ENCODE measurements around the gene DBF4B.
"Not testable (repeated sequence)": the region's sequence is repeated elsewhere in the genome, so short reads cannot be mapped to it uniquely, and the experiment has no call there.

Gene DBF4B

DNA sequence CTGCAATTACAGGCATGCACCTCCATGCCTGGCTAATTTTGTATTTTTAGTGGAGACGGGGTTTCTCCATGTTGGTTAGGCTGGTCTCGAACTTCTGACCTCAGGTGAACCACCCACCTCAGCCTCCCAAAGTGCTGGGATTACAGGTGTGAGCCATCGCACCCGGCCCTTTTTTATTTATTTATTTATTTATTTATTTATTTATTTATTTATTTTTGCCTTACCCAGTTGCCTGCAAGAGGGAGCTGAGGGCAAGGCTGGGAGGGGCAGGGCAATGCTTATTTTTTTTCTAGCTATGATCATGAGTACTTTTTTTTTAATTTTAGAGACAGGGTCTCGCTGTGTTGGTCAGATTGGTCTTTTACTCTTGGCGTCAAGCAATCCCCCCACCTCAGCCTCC is 17.7 kb downstream of the DBF4B start:
- DNase-seq (ENCODE audit: low read depth in 4 of 4, low spot score in 1 of 4), result not testable (repeated sequence)

GRCh38 chr17:44733753-44734152 is 25.3 kb downstream of the DBF4B start:
- no peak for DNase-seq (ENCODE audit: low read depth in 4 of 4, low spot score in 1 of 4)

- DNase-seq (ENCODE audit: low read depth in 4 of 4, low spot score in 1 of 4), result no peak
Observed at GRCh38 chr17:44734272-44734671, 25.8 kb downstream of the DBF4B start.

GRCh38 chr17:44736551-44737240 is 28.2 kb downstream of the DBF4B start:
- DNase-seq (ENCODE audit: low read depth in 4 of 4, low spot score in 1 of 4), result no peak

DNA sequence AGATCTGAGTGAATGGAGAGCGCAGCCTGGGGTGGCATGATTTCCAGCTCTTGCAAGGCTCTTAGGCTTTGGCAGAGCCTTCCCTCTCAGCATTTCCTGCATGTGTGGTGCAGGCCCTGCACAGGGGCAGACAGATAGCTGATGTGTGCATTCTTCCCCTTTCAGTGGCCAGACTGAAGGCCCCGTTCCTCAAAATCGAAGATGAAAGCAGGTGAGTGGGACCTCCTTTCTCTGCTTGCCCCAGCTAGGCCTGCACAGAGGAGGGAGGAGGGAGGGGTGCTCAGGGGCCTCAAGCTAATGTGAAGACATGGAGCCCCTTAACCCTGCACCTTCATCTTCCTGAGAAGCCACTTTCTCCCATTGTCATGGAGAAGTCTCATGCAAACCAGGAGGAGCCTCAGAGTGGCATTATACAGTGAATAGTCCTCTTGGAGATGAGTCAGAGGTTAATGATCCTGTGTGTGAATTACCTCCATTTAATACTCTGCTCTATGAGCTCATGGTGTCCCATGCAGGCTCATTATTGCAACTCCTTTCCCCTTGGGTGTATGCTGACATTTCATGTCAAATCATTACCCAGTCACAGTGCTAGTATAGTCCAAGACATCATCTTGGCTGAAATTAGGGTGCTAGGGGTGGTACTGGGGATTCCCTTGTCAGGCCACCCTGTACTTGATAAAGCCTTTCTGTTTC is 29.9 kb downstream of the DBF4B start:
- DNase-seq (ENCODE audit: low read depth in 4 of 4, low spot score in 1 of 4), result no peak

DNA sequence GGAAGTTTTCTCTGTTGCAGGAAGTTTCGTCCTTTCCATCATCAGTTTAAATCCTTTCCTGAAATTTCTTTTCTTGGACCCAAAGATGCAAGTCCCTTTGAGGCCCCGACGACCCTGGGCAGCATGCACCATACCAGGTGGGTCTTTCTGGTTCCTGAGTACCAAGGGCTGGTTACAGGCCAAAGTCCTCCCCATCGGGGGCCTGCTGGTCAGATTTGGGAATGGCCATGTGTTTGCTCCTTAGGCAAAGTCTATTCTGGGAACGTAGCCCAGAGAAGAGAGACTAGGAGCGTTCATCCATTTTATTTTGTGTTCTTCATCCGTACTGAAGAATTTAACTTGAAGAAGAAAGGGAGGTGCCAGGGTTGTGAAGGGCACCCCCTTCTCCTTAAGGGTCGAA is 32.9 kb downstream of the DBF4B start:
- no peak for DNase-seq (ENCODE audit: low read depth in 4 of 4, low spot score in 1 of 4)

- DNase-seq (ENCODE audit: low read depth in 4 of 4, low spot score in 1 of 4), result no peak
Observed at GRCh38 chr17:44745301-44745700, 36.8 kb downstream of the DBF4B start.

GRCh38 chr17:44745738-44746137 is 37.3 kb downstream of the DBF4B start:
- DNase-seq (ENCODE audit: low read depth in 4 of 4, low spot score in 1 of 4), result not testable (repeated sequence)

DNA sequence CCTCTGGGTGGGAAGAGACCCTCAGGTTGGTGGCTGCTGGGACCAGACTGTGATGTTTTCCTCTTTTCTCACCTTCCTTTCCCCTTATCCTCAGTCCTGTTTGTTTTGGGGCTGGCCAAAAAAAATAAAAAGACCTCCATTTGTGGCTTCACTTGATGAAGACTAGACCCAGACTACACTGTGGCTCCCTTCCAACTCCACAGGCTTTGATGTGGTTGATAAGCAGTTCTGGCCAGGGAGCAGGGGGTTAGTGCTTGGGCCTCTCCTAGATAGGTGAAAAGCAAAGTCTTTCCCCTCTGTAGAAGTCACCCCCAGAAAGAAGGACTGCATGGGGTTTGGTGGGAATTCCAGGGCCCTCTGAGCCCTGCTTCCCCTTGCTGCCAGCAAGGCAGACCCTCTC is 39.1 kb downstream of the DBF4B start:
- DNase-seq (ENCODE audit: low read depth in 4 of 4, low spot score in 1 of 4), result no peak

- DNase-seq (ENCODE audit: low read depth in 4 of 4, low spot score in 1 of 4), result no peak
Observed at GRCh38 chr17:44749076-44749979, 40.9 kb downstream of the DBF4B start.

GRCh38 chr17:44749980-44750318 is 41.5 kb downstream of the DBF4B start:
- DNase-seq (ENCODE audit: low read depth in 4 of 4, low spot score in 1 of 4), result no peak

GRCh38 chr17:44751331-44751730 is 42.9 kb downstream of the DBF4B start:
- DNase-seq (ENCODE audit: low read depth in 4 of 4, low spot score in 1 of 4), result no peak

GRCh38 chr17:44751806-44752205 is 43.3 kb downstream of the DBF4B start:
- no peak for DNase-seq (ENCODE audit: low read depth in 4 of 4, low spot score in 1 of 4)

DNA sequence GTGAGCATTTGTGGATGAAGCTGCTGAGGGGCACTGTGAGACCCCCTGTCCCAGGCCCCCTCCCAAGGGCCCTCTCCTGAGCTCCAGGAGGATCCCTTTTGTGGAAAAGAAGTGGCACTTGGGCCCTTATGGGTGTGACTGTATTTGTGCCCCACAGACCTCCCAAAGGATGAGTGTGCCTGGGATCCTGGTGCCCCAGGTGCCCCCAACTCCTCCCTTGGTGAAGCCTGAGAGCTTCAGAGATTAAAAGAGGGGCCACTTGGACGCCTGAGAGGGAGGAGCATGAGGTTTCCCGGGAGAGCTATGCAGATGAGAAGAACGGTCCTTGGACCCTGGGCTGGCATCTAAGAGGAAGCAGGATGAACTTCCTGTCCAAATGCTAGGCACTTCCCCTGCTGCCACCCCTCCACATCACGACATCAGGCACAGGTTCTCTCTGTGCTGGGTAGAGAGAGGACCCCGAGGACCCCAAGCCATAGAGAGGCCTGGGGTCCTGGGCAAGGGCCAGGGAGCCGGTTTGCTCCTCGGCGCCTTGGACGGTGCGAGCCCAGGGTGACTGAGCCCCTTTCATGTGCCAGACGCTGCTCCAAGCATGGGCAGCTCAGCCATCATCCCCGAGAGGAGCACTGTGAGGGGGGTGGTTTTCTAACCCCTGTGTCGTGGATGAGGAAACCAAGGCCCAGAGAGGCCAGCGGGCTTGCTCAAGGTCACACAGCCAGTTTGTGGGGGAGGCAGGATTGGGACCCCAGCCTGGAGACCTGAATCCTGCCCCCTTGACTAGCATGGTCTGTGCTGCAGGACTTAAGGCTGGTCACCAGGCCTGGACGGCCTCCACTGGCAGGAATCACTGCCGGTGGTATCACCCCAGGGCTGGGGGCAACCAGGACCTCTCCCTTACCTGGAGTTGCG is 44.7 kb downstream of the DBF4B start:
- DNase-seq (ENCODE audit: low read depth in 4 of 4, low spot score in 1 of 4), result no peak

- DNase-seq (ENCODE audit: low read depth in 4 of 4, low spot score in 1 of 4), result no peak
Observed at GRCh38 chr17:44754276-44754675, 45.8 kb downstream of the DBF4B start.

- DNase-seq (ENCODE audit: low read depth in 4 of 4, low spot score in 1 of 4), result not testable (repeated sequence)
Observed at GRCh38 chr17:44755180-44755579, 46.7 kb downstream of the DBF4B start.

GRCh38 chr17:44757045-44757917 is 48.8 kb downstream of the DBF4B start:
- DNase-seq (ENCODE audit: low read depth in 4 of 4, low spot score in 1 of 4), result no peak

GRCh38 chr17:44757918-44758413 is 49.5 kb downstream of the DBF4B start:
- no peak for DNase-seq (ENCODE audit: low read depth in 4 of 4, low spot score in 1 of 4)

GRCh38 chr17:44758414-44759085 is 50.1 kb downstream of the DBF4B start, which contains the start of gene ADAM11:
TSS of gene ADAM11 (plus strand) at chr17:44758988. CDS start at chr17:44759200, 212 bp downstream.
- no peak for DNase-seq (ENCODE audit: low read depth in 4 of 4, low spot score in 1 of 4)
